Measurements from ENCODE around the gene CXorf51A.
"Not testable (repeated sequence)": the region's sequence is repeated elsewhere in the genome, so short reads cannot be mapped to it uniquely, and the experiment has no call there.

DNA sequence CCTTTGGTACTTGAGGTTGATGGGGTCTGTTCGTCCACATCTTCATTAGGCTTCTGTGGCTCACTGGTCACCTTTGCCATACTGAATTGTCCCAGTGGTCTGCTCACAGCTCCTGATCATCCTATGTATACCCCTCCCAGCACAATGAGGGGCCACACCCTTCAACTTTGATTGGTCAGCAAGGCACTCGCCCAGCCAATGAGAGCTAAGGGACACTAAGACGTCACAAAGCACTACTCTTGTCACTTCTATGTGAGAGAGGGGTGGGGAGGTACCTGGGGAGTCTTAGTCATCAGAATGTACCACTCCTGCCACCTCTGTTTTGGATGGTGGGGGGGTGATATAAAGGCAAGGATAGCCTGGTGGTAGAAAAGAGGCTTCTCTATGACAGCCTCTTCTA lies at the start of gene CXorf51A:
- not testable (repeated sequence) for TF ChIP-seq EZH2phosphoT487 (IDR thresholded peaks at IDR 0.05; ENCODE audit: borderline replicate concordance)
- TF ChIP-seq, protein P1, sequence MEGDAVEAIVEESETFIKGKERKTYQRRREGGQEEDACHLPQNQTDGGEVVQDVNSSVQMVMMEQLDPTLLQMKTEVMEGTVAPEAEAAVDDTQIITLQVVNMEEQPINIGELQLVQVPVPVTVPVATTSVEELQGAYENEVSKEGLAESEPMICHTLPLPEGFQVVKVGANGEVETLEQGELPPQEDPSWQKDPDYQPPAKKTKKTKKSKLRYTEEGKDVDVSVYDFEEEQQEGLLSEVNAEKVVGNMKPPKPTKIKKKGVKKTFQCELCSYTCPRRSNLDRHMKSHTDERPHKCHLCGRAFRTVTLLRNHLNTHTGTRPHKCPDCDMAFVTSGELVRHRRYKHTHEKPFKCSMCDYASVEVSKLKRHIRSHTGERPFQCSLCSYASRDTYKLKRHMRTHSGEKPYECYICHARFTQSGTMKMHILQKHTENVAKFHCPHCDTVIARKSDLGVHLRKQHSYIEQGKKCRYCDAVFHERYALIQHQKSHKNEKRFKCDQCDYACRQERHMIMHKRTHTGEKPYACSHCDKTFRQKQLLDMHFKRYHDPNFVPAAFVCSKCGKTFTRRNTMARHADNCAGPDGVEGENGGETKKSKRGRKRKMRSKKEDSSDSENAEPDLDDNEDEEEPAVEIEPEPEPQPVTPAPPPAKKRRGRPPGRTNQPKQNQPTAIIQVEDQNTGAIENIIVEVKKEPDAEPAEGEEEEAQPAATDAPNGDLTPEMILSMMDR (conservative IDR thresholded peaks at IDR 0.05; ENCODE audit: low read length) = not testable (repeated sequence)
